ENCODE data around the gene INPP5F.

GRCh38 chr10:119693262-119693957, 32.4 kb upstream of the INPP5F start:
- no peak for TF ChIP-seq GATA2 (IDR thresholded peaks at IDR 0.05; ENCODE audit: low read depth, low read length)
- TF ChIP-seq GATA3 (IDR thresholded peaks at IDR 0.05; ENCODE audit: low read depth, low read length): no peak
